Ovary (tissue), 9 donors: ENCODE data around the gene DAB2IP. TPM values are rescaled to one million over a fixed set of nuclear protein-coding genes. Genes with fewer than 3 reads are reported as not detected.
A peak's percentile ranks its signal among the peaks of the same experiment; 100 is the strongest.

ENCODE experiments used
- DNase-seq, 5 donors: peaks; one replicate each; pipeline ENCODE4 v3.0.0-alpha.2; 2019 to 2020
- H3K27ac ChIP-seq, 2 donors: fragments of 200-600 bp; one replicate each; pipeline versions ENCODE4 v1.5.1 to v1.8.0; 2019 to 2022
- H3K27me3 ChIP-seq: fragments of 200-600 bp; one replicate; pipeline ENCODE4 v1.8.0; 2022
- H3K36me3 ChIP-seq: fragments of 200-600 bp; sonication (generic); one replicate; pipeline ENCODE4 v1.5.1; 2019
- H3K4me1 ChIP-seq: one replicate; pipeline ENCODE4 v1.8.1; 2013; ENCODE audit warnings: mild to moderate bottlenecking, moderate library complexity; ENCODE audit not compliant: insufficient read depth
- H3K4me3 ChIP-seq: fragments of 200-600 bp; sonication (generic); one replicate; pipeline ENCODE4 v1.5.1; 2017
- H3K9me3 ChIP-seq, 2 donors: fragments of 200-600 bp in 1 of 2; sonication (generic) in 1 of 2; one replicate each; pipeline versions ENCODE4 v1.5.1 to v1.8.1; 2013 to 2019; ENCODE audit warnings: mild to moderate bottlenecking in 1 of 2, moderate library complexity in 1 of 2
- CTCF ChIP-seq, 3 donors: fragments of 450-650 bp in 2 of 3; fragments of 200-600 bp in 1 of 3; IDR thresholded peaks; one replicate each; pipeline versions ENCODE4 v1.5.1 to v1.8.0; 2016 to 2022; ENCODE audit warnings: antibody characterized with exemption in 3 of 3, mild to moderate bottlenecking in 1 of 3
- EP300 ChIP-seq: sonication (generic); formaldehyde crosslinking; IDR thresholded peaks from one replicate; pipeline ENCODE4 v1.6.1; 2017; ENCODE audit warnings: antibody characterized with exemption
- POLR2A ChIP-seq: fragments of 450-650 bp; IDR thresholded peaks from one replicate; pipeline ENCODE4 v1.6.1; 2017; ENCODE audit warnings: antibody characterized with exemption, mild to moderate bottlenecking, moderate library complexity
- WGBS, 3 donors: extraction: QIAGEN DNeasy Blood & Tissue Kit in 1 of 3; methylation state at CpG; one replicate each; pipeline versions ENCODE4 v1.1.5 to v1.1.7; 2013 to 2017; 5-methylcytosine and 5-hydroxymethylcytosine counted together
- intact Hi-C, 4 donors: fragments of 100-400 bp; cut with DNase I; formaldehyde crosslinking; loops; one replicate each; pipeline versions ENCODE4 v1.11.0 to v1.15.1; 2022 to 2023
- polyA plus RNA-seq, 2 donors: library from polyadenylated mRNA; stranded (reverse); fragments of 200-250 nt in 1 of 2; fragments of 350-450 nt in 1 of 2; fragmentation: Illumina TruSeq in 1 of 2; extraction: RNeasy Lipid Tissue Mini Kit (QIAGEN cat#74804) in 1 of 2; gene quantifications; one replicate each; pipeline ENCODE4 v1.2.3, GENCODE V29; 2013 to 2014
- total RNA-seq, 7 donors: library from RNA; depleted of rRNA in 2 of 7; stranded (reverse); fragments of >200 nt in 2 of 7; fragmentation: NEBNext Ultra II Directional in 3 of 7; extraction: Animal tissue kit (Norgen Biotek cat#: 25700) in 3 of 7; gene quantifications; one replicate each; pipeline versions ENCODE4 v1.1.0 to v1.2.4, GENCODE V29; 2016 to 2023
- donor health status: DM: no; HTN: no; CAD: no; lungs with moderate emphysema.
- donor health status: DM: no; HTN: no; CAD: no.
- donor health status: Bipolar disorder and iron deficiency.
- donor health status: DM: yes; HTN: yes; CAD: no.
- donor health status: DM: no; HTN: no; CAD: no.
- donor health status: DM: yes; HTN: yes; CAD: no.

DAB2IP gene
- total and polyA plus RNA-seq, 9 donors, result 9.3 to 95.0 (median 70.6) TPM

DNA sequence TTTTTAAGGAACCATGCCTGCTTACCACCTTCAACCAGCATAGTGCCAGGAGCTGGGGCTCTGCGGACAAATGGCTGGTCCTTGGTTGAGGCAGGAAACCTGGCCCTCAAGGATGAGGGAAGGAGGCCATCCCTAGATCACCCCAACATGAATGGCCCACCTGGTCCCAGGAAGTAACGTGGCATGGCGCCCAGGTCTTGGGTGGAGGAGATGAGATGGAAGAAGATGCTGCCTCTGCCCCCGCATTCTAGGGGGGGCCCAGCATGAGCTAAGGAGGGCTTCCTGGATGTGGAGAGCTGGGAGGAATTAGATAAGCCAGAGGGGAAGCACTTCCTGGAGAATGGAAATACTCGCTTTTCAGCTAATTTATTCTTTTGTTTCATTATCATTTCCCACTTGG, 95.0 kb downstream of the DAB2IP start:
- intact Hi-C loops, result loop anchor here in 1 of 4 donors (10.0 kb wide), 1 partner anchor 158 kb away; no protein-coding TSS in a partner anchor
- H3K27ac ChIP-seq, result peak overlapping the region; percentile 43 to 92
- no peaks in the 10 kb centered on the region for H3K27me3 ChIP-seq
- WGBS, 3 donors, result 81 to 91% (median 83%) methylated on average over 5 of the region's 5 CpGs
- DNase-seq, result peak in 3 of 5 donors; percentile 37 to 57 (median 43)
- H3K4me1 ChIP-seq, result peaks cover 53% of the 10 kb centered on the region
- H3K9me3 ChIP-seq, result no peaks in the 10 kb centered on the region
- H3K36me3 ChIP-seq, result no peaks in the 10 kb centered on the region
- no peak overlapping the region for H3K4me3 ChIP-seq
- no peak for TF ChIP-seq EP300
- no peak for TF ChIP-seq POLR2A
- TF ChIP-seq CTCF (IDR thresholded peaks at IDR 0.05), result no peak

GRCh38 chr9:121746866-121747265, 95.4 kb downstream of the DAB2IP start:
- Histone ChIP-seq H3K27me3 (no peaks in the 10 kb centered on the region), H3K4me1 (peaks cover 56% of the 10 kb centered on the region), H3K27ac (peak overlapping the region in 1 of 2 donors; percentile 92), H3K4me3 (no peak overlapping the region), H3K9me3 (no peaks in the 10 kb centered on the region), H3K36me3 (no peaks in the 10 kb centered on the region)
- TF ChIP-seq CTCF (IDR thresholded peaks at IDR 0.05), result no peak
- no peak for TF ChIP-seq EP300
- no peak for TF ChIP-seq POLR2A
- intact Hi-C loops, result loop anchor here in 1 of 4 donors (10.0 kb wide), 1 partner anchor 158 kb away; no protein-coding TSS in a partner anchor
- 4 to 13% (median 8%) methylated on average over 1 of the region's 1 CpG for WGBS, 3 donors
- peak in 1 of 5 donors; percentile 44 for DNase-seq

GRCh38 chr9:121748074-121748473, 96.6 kb downstream of the DAB2IP start:
- H3K4me3 ChIP-seq, result no peak overlapping the region
- no peak for TF ChIP-seq POLR2A
- TF ChIP-seq CTCF (IDR thresholded peaks at IDR 0.05), result no peak
- no peak for TF ChIP-seq EP300
- H3K9me3 ChIP-seq, result no peaks in the 10 kb centered on the region
- intact Hi-C loops, result loop anchor here in 1 of 4 donors (10.0 kb wide), 1 partner anchor 157 kb away; no protein-coding TSS in a partner anchor
- H3K4me1 ChIP-seq, result peaks cover 60% of the 10 kb centered on the region
- peak in 1 of 5 donors; percentile 43 for DNase-seq
- WGBS, 3 donors, result 44 to 51% (median 47%) methylated on average over 6 of the region's 6 CpGs
- no peaks in the 10 kb centered on the region for H3K27me3 ChIP-seq
- peak overlapping the region; percentile 41 to 50 for H3K27ac ChIP-seq
- H3K36me3 ChIP-seq, result no peaks in the 10 kb centered on the region

DNA sequence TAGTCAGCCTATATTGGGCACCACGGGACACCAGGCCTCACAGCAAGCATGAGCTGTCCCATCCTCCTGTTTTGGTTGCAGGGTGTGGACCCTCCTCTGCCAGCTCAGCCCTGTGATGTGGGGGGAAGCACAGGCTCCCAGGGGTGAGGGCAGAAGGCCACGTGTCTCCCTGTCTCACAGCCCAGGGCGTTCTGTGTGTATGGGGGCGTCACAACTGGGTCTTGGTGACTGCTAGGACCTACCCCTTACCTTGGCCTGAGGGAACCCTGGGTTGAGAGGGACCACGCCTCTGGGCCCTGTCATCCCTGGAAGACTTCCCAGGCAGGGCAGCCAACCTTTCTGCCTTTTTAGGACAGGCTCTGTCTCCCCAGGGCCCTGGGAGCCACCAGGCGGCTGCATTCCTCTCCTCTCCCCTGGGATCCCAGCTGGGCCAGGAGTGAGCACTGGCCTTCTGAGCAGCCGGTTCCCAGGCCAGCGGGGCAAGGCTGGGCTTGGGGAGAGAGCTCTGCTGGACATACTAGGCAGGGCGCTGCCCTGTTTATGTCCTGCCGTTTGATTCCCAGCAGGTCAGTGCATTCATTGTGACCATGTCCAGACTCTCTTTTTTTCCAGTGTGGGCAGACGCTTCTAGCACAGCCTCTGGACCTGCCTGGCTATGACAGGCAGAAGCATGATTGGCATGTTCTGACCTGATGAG, 97.4 kb downstream of the DAB2IP start:
- intact Hi-C loops, result loop anchor here in 1 of 4 donors (10.0 kb wide), 1 partner anchor 156 kb away; no protein-coding TSS in a partner anchor
- Histone ChIP-seq H3K27ac (peak overlapping the region in 1 of 2 donors; percentile 50), H3K9me3 (no peaks in the 10 kb centered on the region), H3K36me3 (no peaks in the 10 kb centered on the region), H3K4me3 (no peak overlapping the region), H3K4me1 (peaks cover 58% of the 10 kb centered on the region), H3K27me3 (no peaks in the 10 kb centered on the region)
- no peak for TF ChIP-seq POLR2A
- TF ChIP-seq CTCF (IDR thresholded peaks at IDR 0.05), result no peak
- no peak for TF ChIP-seq EP300
- DNase-seq, result peak in 1 of 5 donors; percentile 44
- 43 to 60% (median 52%) methylated on average over 9 to 11 of the region's 11 CpGs for WGBS, 3 donors
